ENCODE results near the gene ADAMTS9. TPM values are rescaled to one million over a fixed set of nuclear protein-coding genes. Genes with fewer than 3 reads are reported as not detected.

Gene ADAMTS9
- total and polyA plus RNA-seq, 2 donors (not counting 3 experiments of a cell fraction or from before 2014, with no cell fraction given): 6.5 to 23.9 TPM

- dilution Hi-C loops (cut with MboI; ENCODE audit: extremely low pct_ligation_motif_present, low sequenced_read_pairs): no loop called here
- Histone ChIP-seq H3K27me3 (ENCODE audit: control insufficient read depth in 2 of 2, insufficient read depth in 2 of 2, low read length in 2 of 2) (no peaks in the 10 kb centered on the region), H2AFZ (ENCODE audit: low read depth, low read length) (no peak overlapping the region), H3K9me1 (replicated peaks; ENCODE audit: control insufficient read depth, extremely low read depth, insufficient read depth, low read length) (no peaks in the 10 kb centered on the region), H4K20me1 (replicated peaks; ENCODE audit: control insufficient read depth, extremely low read depth, insufficient read depth, low read length) (no peaks in the 10 kb centered on the region), H3K27ac (ENCODE audit: insufficient read depth, low read depth, low read length) (no peak overlapping the region), H3K4me2 (ENCODE audit: insufficient read depth, low read length) (no peak overlapping the region), H3K4me1 (ENCODE audit: control insufficient read depth, extremely low read depth, insufficient read depth, low read length) (no peaks in the 10 kb centered on the region), H3K9ac (replicated peaks; ENCODE audit: extremely low read depth, insufficient read depth, low read length) (no peak overlapping the region), H3K79me2 (ENCODE audit: control insufficient read depth, insufficient read depth, low read length) (no peaks in the 10 kb centered on the region), H3K9me3 (replicated peaks; ENCODE audit: control insufficient read depth, insufficient read depth, low read length) (no peaks in the 10 kb centered on the region), H3K36me3 (ENCODE audit: control insufficient read depth in 2 of 2, extremely low read depth in 1 of 2, insufficient read depth in 2 of 2, low read length in 2 of 2) (peaks cover 0 to 13% of the 10 kb centered on the region in 2 experiments), H3K4me3 (replicated peaks in 1 of 3; ENCODE audit: insufficient read depth in 1 of 3, low read depth in 1 of 3, low read length in 3 of 3) (no peak overlapping the region)
- TF ChIP-seq MYC (IDR thresholded peaks at IDR 0.05; ENCODE audit: low read depth, low read length) (no peak), EZH2 (IDR thresholded peaks at IDR 0.05; ENCODE audit: borderline replicate concordance, low read depth, low read length, severe bottlenecking) (no peak), MAX (IDR thresholded peaks at IDR 0.05; ENCODE audit: insufficient read depth, insufficient read length) (no peak), FOS (IDR thresholded peaks at IDR 0.05; ENCODE audit: borderline replicate concordance, insufficient read depth, low read length) (no peak), GATA2 (IDR thresholded peaks at IDR 0.05; ENCODE audit: insufficient read depth, insufficient read length, low read depth, low read length) (no peak), JUN (IDR thresholded peaks at IDR 0.05; ENCODE audit: borderline replicate concordance, insufficient read depth, insufficient read length, low read depth) (no peak), CTCF (IDR thresholded peaks at IDR 0.05; ENCODE audit: extremely low read depth in 1 of 2, insufficient read depth in 1 of 2, low read depth in 1 of 2, low read length in 2 of 2) (no peak), POLR2A (IDR thresholded peaks at IDR 0.05; ENCODE audit: low read depth, low read length) (no peak), POLR2AphosphoS5 (IDR thresholded peaks at IDR 0.05; ENCODE audit: insufficient read depth, low read depth, low read length) (no peak)
- POLR2A ChIA-PET: no interaction called here
- intact Hi-C loops (cut with micrococcal nuclease): no loop called here
- FAIRE-seq (no peak), DNase-seq (ENCODE audit: low read depth, low spot score) (no peak)
- BruUV-seq (replicated peaks): no TSS peak
- CTCF ChIA-PET: interaction anchor here (1.2 kb wide), 1 partner anchor 25 kb away, joined by 4 read pairs; no protein-coding TSS in a partner anchor
These were observed 137.1 kb downstream of the ADAMTS9 start for GRCh38 chr3:64550745-64551144.
